ENCODE measurements around the gene GAGE12H. TPM values are rescaled to one million over a fixed set of nuclear protein-coding genes. Genes with fewer than 3 reads are reported as not detected.
"Not testable (repeated sequence)": the region's sequence is repeated elsewhere in the genome, so short reads cannot be mapped to it uniquely, and the experiment has no call there.

Gene GAGE12H
- total RNA-seq (not detected), polyA plus RNA-seq (not detected)

- H3K4me3 ChIP-seq (ENCODE audit: low read depth, low read length); DNase-seq (ENCODE audit: extremely low spot score); H3K4me1 ChIP-seq (ENCODE audit: insufficient read depth); H3K27ac ChIP-seq (ENCODE audit: low read depth); H3K36me3 ChIP-seq (ENCODE audit: insufficient read depth): not testable (repeated sequence)
- no CpG with 5 or more reads among the region's 16 CpGs for WGBS
Measured at GRCh38 chrX:49579649-49580048, at the start of gene GAGE12H. GAGE12H (plus strand) TSS chrX:49579949; CDS start chrX:49581104, 1,155 bp downstream.

- H3K4me3 ChIP-seq (ENCODE audit: low read depth, low read length); H3K27ac ChIP-seq (ENCODE audit: low read depth); DNase-seq (ENCODE audit: extremely low spot score); H3K36me3 ChIP-seq (ENCODE audit: insufficient read depth); H3K4me1 ChIP-seq (ENCODE audit: insufficient read depth): not testable (repeated sequence)
- no CpG with 5 or more reads among the region's 16 CpGs for WGBS
Measured at GRCh38 chrX:49531877-49532276, 47.9 kb upstream of the GAGE12H start, which contains the start of gene GAGE12C. GAGE12C (plus strand) TSS chrX:49532177; CDS start chrX:49533332, 1,155 bp downstream.

GRCh38 chrX:49541433-49541832, 38.3 kb upstream of the GAGE12H start, which contains the start of gene GAGE12D:
GAGE12D (plus strand) TSS chrX:49541733; CDS start chrX:49542888, 1,155 bp downstream.
- H3K4me1 ChIP-seq (ENCODE audit: insufficient read depth); H3K27ac ChIP-seq (ENCODE audit: low read depth); DNase-seq (ENCODE audit: extremely low spot score); H3K4me3 ChIP-seq (ENCODE audit: low read depth, low read length); H3K36me3 ChIP-seq (ENCODE audit: insufficient read depth): not testable (repeated sequence)
- no CpG with 5 or more reads among the region's 16 CpGs for WGBS

- no CpG with 5 or more reads among the region's 16 CpGs for WGBS
- H3K4me3 ChIP-seq (ENCODE audit: low read depth, low read length); DNase-seq (ENCODE audit: extremely low spot score); H3K4me1 ChIP-seq (ENCODE audit: insufficient read depth); H3K36me3 ChIP-seq (ENCODE audit: insufficient read depth); H3K27ac ChIP-seq (ENCODE audit: low read depth): not testable (repeated sequence)
Measured at GRCh38 chrX:49550989-49551388, 28.8 kb upstream of the GAGE12H start, which contains the start of gene GAGE12E. GAGE12E (plus strand) TSS chrX:49551289; CDS start chrX:49552444, 1,155 bp downstream.

GRCh38 chrX:49560542-49560941, 19.2 kb upstream of the GAGE12H start, which contains the start of gene GAGE12F:
GAGE12F (plus strand) TSS chrX:49560842; CDS start chrX:49561997, 1,155 bp downstream.
- WGBS, result no CpG with 5 or more reads among the region's 16 CpGs

GRCh38 chrX:49568728-49569127, 11.0 kb upstream of the GAGE12H start:
- no CpG with 5 or more reads among the region's 11 CpGs for WGBS
- not testable (repeated sequence) for DNase-seq (ENCODE audit: extremely low spot score); H3K27ac ChIP-seq (ENCODE audit: low read depth); H3K4me3 ChIP-seq (ENCODE audit: low read depth, low read length); H3K4me1 ChIP-seq (ENCODE audit: insufficient read depth); H3K36me3 ChIP-seq (ENCODE audit: insufficient read depth)

More at GRCh38 chrX:49560542-49560941, 19.2 kb upstream of the GAGE12H start, which contains the start of gene GAGE12F:
- not testable (repeated sequence) for H3K27ac ChIP-seq (ENCODE audit: low read depth); H3K4me3 ChIP-seq (ENCODE audit: low read depth, low read length); DNase-seq (ENCODE audit: extremely low spot score); H3K36me3 ChIP-seq (ENCODE audit: insufficient read depth); H3K4me1 ChIP-seq (ENCODE audit: insufficient read depth)

DNA sequence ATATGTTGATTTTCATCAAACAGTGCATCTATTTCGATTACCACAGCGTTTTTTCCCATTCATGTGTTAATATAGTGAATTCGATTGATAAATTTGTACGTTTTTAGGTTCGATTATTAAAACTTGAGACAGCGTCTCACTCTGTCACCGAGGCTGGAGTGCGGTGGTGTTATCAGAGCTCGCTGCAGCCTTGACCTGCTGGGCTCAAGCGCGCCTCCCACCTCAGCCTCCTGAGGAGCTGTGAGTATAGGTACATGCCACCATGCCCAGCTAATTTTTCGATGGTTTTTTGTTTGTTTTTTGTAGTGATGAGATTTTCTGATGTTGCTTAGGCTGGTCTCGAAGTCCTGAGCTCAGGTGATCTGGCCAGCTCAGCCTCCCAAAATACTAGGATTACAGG, 10.6 kb upstream of the GAGE12H start:
- no CpG with 5 or more reads among the region's 13 CpGs for WGBS
- not testable (repeated sequence) for H3K4me1 ChIP-seq (ENCODE audit: insufficient read depth); DNase-seq (ENCODE audit: extremely low spot score); H3K4me3 ChIP-seq (ENCODE audit: low read depth, low read length); H3K27ac ChIP-seq (ENCODE audit: low read depth); H3K36me3 ChIP-seq (ENCODE audit: insufficient read depth)

- DNase-seq (ENCODE audit: extremely low spot score), result not testable (repeated sequence)
Measured at GRCh38 chrX:49570100-49570499, 9.6 kb upstream of the GAGE12H start, which contains the start of gene GAGE12G. GAGE12G (plus strand) TSS chrX:49570400; CDS start chrX:49571555, 1,155 bp downstream.

DNA sequence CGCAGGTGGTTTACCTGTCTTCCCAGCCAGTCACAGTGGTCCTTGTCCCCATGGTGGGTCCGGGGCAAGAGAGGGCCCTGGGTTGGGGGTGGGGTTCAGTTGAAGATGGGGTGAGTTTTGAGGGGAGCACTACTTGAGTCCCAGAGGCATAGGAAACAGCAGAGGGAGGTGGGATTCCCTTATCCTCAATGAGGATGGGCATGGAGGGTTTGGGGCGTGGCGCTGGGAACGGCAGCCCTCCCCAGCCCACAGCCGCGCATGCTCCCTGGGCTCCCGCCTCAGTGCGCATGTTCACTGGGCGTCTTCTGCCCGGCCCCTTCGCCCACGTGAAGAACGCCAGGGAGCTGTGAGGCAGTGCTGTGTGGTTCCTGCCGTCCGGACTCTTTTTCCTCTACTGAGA, 9.4 kb downstream of the GAGE12H start, which contains the start of gene GAGE2A:
TSS of gene GAGE2A (plus strand) at position 301 of the 400 bp plus-strand sequence. CDS start 1,155 bp downstream, outside the sequence.
- WGBS, result no CpG with 5 or more reads among the region's 16 CpGs
- H3K4me3 ChIP-seq (ENCODE audit: low read depth, low read length); DNase-seq (ENCODE audit: extremely low spot score); H3K27ac ChIP-seq (ENCODE audit: low read depth); H3K4me1 ChIP-seq (ENCODE audit: insufficient read depth); H3K36me3 ChIP-seq (ENCODE audit: insufficient read depth): not testable (repeated sequence)

More at GRCh38 chrX:49570100-49570499, 9.6 kb upstream of the GAGE12H start, which contains the start of gene GAGE12G:
- H3K27ac ChIP-seq (ENCODE audit: low read depth); H3K36me3 ChIP-seq (ENCODE audit: insufficient read depth); H3K4me3 ChIP-seq (ENCODE audit: low read depth, low read length); H3K4me1 ChIP-seq (ENCODE audit: insufficient read depth): not testable (repeated sequence)
- no CpG with 5 or more reads among the region's 16 CpGs for WGBS

DNA sequence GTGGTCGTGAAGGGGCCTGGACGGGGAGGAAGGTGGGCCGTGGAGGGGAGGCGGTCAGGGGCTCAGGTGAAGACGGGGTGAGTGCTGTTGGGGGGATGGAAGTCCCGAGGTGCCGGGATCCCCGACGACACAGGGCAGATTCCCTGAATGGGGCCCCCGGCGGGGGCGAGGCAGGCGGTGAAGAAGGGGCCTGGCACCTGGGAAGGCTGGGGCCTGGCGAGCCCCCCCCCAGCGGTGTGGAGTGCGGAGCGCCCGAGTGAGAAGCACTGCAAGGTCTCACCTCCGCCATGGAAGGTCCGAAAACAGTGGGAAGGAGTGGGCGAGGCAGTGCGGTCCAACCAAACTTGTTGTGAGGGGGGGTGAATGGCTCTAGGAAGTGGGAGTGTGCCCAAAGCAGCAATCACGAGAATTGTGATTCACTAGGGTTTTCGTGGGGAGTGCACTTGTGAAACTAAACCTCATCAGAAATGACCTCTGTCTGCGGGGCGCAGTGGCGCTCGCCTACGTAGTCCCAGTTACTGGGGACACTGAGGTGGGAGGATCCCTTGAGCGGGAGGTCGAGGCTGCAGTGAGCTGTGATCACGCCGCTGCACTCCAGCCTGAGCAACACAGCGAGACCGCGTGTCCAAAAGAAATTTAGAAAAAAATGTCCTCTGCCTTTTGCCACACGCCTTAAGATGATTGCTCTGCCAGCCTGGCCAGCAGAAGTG, 10.2 kb downstream of the GAGE12H start:
- H3K36me3 ChIP-seq (ENCODE audit: insufficient read depth); H3K4me3 ChIP-seq (ENCODE audit: low read depth, low read length); H3K4me1 ChIP-seq (ENCODE audit: insufficient read depth); DNase-seq (ENCODE audit: extremely low spot score); H3K27ac ChIP-seq (ENCODE audit: low read depth): not testable (repeated sequence)
- WGBS, result 93% methylated on average over 24 of the region's 37 CpGs

DNA sequence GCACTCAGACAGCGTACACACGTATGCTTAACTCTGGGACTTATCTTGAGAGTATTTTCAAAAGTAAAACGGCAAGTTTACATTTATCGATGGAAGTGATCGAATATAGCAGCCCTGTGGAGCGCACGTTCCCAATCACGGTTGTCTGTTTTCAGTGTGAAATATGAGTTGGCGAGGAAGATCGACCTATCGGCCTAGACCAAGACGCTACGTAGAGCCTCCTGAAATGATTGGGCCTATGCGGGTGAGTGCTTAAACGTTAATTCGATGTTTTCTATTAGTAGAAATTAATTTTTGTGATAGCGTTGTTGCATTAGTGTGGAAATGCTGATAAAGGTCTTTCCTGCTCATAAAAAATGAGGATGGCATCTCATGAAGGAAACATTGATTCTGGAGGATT, 10.7 kb downstream of the GAGE12H start:
- not testable (repeated sequence) for DNase-seq (ENCODE audit: extremely low spot score); H3K27ac ChIP-seq (ENCODE audit: low read depth); H3K36me3 ChIP-seq (ENCODE audit: insufficient read depth); H3K4me3 ChIP-seq (ENCODE audit: low read depth, low read length); H3K4me1 ChIP-seq (ENCODE audit: insufficient read depth)
- 95% methylated on average over 10 of the region's 17 CpGs for WGBS

DNA sequence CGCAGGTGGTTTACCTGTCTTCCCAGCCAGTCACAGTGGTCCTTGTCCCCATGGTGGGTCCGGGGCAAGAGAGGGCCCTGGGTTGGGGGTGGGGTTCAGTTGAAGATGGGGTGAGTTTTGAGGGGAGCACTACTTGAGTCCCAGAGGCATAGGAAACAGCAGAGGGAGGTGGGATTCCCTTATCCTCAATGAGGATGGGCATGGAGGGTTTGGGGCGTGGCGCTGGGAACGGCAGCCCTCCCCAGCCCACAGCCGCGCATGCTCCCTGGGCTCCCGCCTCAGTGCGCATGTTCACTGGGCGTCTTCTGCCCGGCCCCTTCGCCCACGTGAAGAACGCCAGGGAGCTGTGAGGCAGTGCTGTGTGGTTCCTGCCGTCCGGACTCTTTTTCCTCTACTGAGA, 19.0 kb downstream of the GAGE12H start, which contains the start of gene GAGE1:
TSS of gene GAGE1 (plus strand) at position 301 of the 400 bp plus-strand sequence. CDS start 1,155 bp downstream, outside the sequence.
- no CpG with 5 or more reads among the region's 16 CpGs for WGBS
- not testable (repeated sequence) for H3K4me3 ChIP-seq (ENCODE audit: low read depth, low read length); H3K36me3 ChIP-seq (ENCODE audit: insufficient read depth); DNase-seq (ENCODE audit: extremely low spot score); H3K4me1 ChIP-seq (ENCODE audit: insufficient read depth); H3K27ac ChIP-seq (ENCODE audit: low read depth)

DNA sequence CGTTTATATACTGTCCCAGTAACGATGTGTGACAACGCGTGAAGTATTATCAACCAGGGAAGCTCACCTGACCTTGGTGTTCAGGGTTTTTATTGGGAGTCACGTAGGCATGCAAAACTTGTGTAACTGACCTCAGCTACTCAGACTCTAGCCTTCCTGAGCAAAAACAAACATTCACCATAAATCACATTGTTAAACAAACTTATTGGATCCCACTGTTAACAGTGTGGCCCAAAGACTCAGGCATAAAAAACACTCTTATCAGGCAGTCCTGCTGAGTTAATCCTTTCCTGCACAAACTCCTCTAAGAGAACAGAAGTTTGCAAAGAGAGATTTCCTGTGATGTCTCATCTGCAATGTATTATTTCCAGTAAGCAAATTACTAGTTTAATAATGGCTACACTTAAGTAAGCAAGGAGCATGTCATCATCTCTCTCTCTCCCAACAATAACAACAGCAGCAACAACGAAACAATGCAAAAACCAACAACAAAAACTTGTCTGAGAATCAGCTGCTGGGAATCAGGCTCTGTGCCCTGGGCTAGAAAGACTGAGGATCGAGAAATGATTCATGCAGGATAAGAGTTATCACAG, 31.1 kb downstream of the GAGE12H start:
- Histone ChIP-seq H3K27ac (ENCODE audit: low read depth) (peak overlapping the region; percentile 2), H3K4me3 (ENCODE audit: low read depth, low read length) (no peak overlapping the region), H3K36me3 (ENCODE audit: insufficient read depth) (no peaks in the 10 kb centered on the region), H3K4me1 (ENCODE audit: insufficient read depth) (no peaks in the 10 kb centered on the region)
- 14% methylated on average over 7 of the region's 7 CpGs for WGBS
- DNase-seq (ENCODE audit: extremely low spot score), result no peak
